Type B pancreatic cell (in vitro differentiated cells): ENCODE data around the gene TPD52L2. TPM values are rescaled to one million over a fixed set of nuclear protein-coding genes. Genes with fewer than 3 reads are reported as not detected.

ENCODE experiments used
- DNase-seq: peaks from one replicate; pipeline ENCODE4 v3.0.0; 2021; ENCODE audit warnings: mixed read lengths; ENCODE audit not compliant: unreplicated experiment; ENCODE audit errors: extremely low spot score
- H3K27ac Mint-ChIP-seq: 2 replicates; pipeline ENCODE4 v1.8.0; 2021; ENCODE audit warnings: mild to moderate bottlenecking, mixed read lengths
- H3K27me3 Mint-ChIP-seq: 2 replicates; pipeline ENCODE4 v1.8.0; 2021; ENCODE audit warnings: mixed read lengths
- H3K36me3 Mint-ChIP-seq: 2 replicates; pipeline ENCODE4 v1.8.0; 2021; ENCODE audit warnings: mixed read lengths
- H3K4me1 Mint-ChIP-seq: one replicate; pipeline ENCODE4 v1.8.0; 2021; ENCODE audit warnings: mixed read lengths; ENCODE audit not compliant: unreplicated experiment
- H3K4me3 Mint-ChIP-seq: 2 replicates; pipeline ENCODE4 v1.8.0; 2021; ENCODE audit warnings: mild to moderate bottlenecking, mixed read lengths
- H3K9me3 Mint-ChIP-seq: 2 replicates; pipeline ENCODE4 v1.8.0; 2021; ENCODE audit warnings: mixed read lengths
- CTCF ChIP-seq: fragments of 200-600 bp; sonication (generic); conservative IDR thresholded peaks from 2 replicates; pipeline ENCODE4 v1.5.0; 2021; ENCODE audit warnings: antibody characterized with exemption, mild to moderate bottlenecking
- total RNA-seq: library from RNA; stranded (reverse); gene quantifications from 2 replicates; pipeline ENCODE4 v1.2.1, GENCODE V29; 2021; ENCODE audit warnings: low replicate concordance

Gene TPD52L2
- total RNA-seq, 1 donor from 2014 or later, result 76.5 TPM

GRCh38 chr20:63891061-63892002 is 26.3 kb downstream of the TPD52L2 start:
- TF ChIP-seq CTCF, result no peak
- H3K27ac Mint-ChIP-seq, result no peak overlapping the region
- no peak for DNase-seq
- no peaks in the 10 kb centered on the region for H3K9me3 Mint-ChIP-seq
- H3K4me3 Mint-ChIP-seq, result no peak overlapping the region
- H3K27me3 Mint-ChIP-seq, result no peaks in the 10 kb centered on the region
- peaks cover 13% of the 10 kb centered on the region for H3K36me3 Mint-ChIP-seq
- peaks cover 12% of the 10 kb centered on the region for H3K4me1 Mint-ChIP-seq

GRCh38 chr20:63892402-63892801 is 27.3 kb downstream of the TPD52L2 start:
- no peak for TF ChIP-seq CTCF
- no peaks in the 10 kb centered on the region for H3K27me3 Mint-ChIP-seq
- no peak for DNase-seq
- H3K27ac Mint-ChIP-seq, result no peak overlapping the region
- H3K4me1 Mint-ChIP-seq, result peaks cover 19% of the 10 kb centered on the region
- H3K4me3 Mint-ChIP-seq, result no peak overlapping the region
- no peaks in the 10 kb centered on the region for H3K9me3 Mint-ChIP-seq
- H3K36me3 Mint-ChIP-seq, result peaks cover 10% of the 10 kb centered on the region

- Mint-ChIP-seq H3K36me3 (peaks cover 15% of the 10 kb centered on the region), H3K9me3 (no peaks in the 10 kb centered on the region), H3K4me1 (peaks cover 27% of the 10 kb centered on the region), H3K4me3 (peak overlapping the region; percentile 90), H3K27me3 (no peaks in the 10 kb centered on the region), H3K27ac (peak overlapping the region; percentile 83)
- no peak for DNase-seq
- TF ChIP-seq CTCF, result no peak
Observed at GRCh38 chr20:63893999-63894357, 28.9 kb downstream of the TPD52L2 start.

- peaks cover 9% of the 10 kb centered on the region for H3K36me3 Mint-ChIP-seq
- peak within 1 kb of the TSS; percentile 95 for H3K27ac Mint-ChIP-seq
- peak within 1 kb of the TSS; percentile 97 for H3K4me3 Mint-ChIP-seq
- no peaks in the 10 kb centered on the region for H3K27me3 Mint-ChIP-seq
- peaks cover 30% of the 10 kb centered on the region for H3K4me1 Mint-ChIP-seq
- DNase-seq, result peak; percentile 98
- TF ChIP-seq CTCF, result no peak
- no peaks in the 10 kb centered on the region for H3K9me3 Mint-ChIP-seq
Observed at GRCh38 chr20:63894358-63895201, 29.5 kb downstream of the TPD52L2 start, which contains the start of gene DNAJC5. Gene DNAJC5 (plus strand): TSS chr20:63895126. CDS start chr20:63928346, 33,220 bp downstream.

- Mint-ChIP-seq H3K36me3 (peaks cover 9% of the 10 kb centered on the region), H3K4me1 (peaks cover 30% of the 10 kb centered on the region), H3K9me3 (no peaks in the 10 kb centered on the region), H3K4me3 (peak overlapping the region; percentile 97), H3K27ac (peak overlapping the region; percentile 95), H3K27me3 (no peaks in the 10 kb centered on the region)
- no peak for TF ChIP-seq CTCF
- no peak for DNase-seq
Observed at GRCh38 chr20:63895202-63895951, 30.3 kb downstream of the TPD52L2 start.
